Mammary epithelial cell (primary cell): ENCODE results near the gene ZSCAN21.

Experiments used
- EZH2 ChIP-seq: IDR thresholded peaks from 2 replicates; pipeline ENCODE4 v1.6.1; 2012; ENCODE audit warnings: low read length, inconsistent platforms, borderline replicate concordance
- TF ChIP-seq, protein P1 (sequence below), 2 donors: IDR thresholded peaks in 1 of 2; conservative IDR thresholded peaks in 1 of 2; 2 replicates each; pipeline ENCODE4 v1.5.1; 2011 to 2012; ENCODE audit warnings: inconsistent platforms in 2 of 2, low read length in 2 of 2, mild to moderate bottlenecking in 2 of 2, control low read depth in 1 of 2, low read depth in 1 of 2; ENCODE audit not compliant: insufficient read depth in 1 of 2; ENCODE audit errors: extremely low read depth in 1 of 2

DNA sequence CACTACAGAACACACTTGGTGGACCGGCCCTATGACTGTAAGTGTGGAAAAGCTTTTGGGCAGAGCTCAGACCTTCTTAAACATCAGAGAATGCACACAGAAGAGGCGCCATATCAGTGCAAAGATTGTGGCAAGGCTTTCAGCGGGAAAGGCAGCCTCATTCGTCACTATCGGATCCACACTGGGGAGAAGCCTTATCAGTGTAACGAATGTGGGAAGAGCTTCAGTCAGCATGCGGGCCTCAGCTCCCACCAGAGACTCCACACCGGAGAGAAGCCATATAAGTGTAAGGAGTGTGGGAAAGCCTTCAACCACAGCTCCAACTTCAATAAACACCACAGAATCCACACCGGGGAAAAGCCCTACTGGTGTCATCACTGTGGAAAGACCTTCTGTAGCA, 14.6 kb downstream of the ZSCAN21 start:
- TF ChIP-seq, protein P1, sequence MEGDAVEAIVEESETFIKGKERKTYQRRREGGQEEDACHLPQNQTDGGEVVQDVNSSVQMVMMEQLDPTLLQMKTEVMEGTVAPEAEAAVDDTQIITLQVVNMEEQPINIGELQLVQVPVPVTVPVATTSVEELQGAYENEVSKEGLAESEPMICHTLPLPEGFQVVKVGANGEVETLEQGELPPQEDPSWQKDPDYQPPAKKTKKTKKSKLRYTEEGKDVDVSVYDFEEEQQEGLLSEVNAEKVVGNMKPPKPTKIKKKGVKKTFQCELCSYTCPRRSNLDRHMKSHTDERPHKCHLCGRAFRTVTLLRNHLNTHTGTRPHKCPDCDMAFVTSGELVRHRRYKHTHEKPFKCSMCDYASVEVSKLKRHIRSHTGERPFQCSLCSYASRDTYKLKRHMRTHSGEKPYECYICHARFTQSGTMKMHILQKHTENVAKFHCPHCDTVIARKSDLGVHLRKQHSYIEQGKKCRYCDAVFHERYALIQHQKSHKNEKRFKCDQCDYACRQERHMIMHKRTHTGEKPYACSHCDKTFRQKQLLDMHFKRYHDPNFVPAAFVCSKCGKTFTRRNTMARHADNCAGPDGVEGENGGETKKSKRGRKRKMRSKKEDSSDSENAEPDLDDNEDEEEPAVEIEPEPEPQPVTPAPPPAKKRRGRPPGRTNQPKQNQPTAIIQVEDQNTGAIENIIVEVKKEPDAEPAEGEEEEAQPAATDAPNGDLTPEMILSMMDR (conservative IDR thresholded peaks at IDR 0.05 in 1 of 2, IDR thresholded peaks at IDR 0.05 in 1 of 2; ENCODE audit: extremely low read depth in 1 of 2, insufficient read depth in 1 of 2, low read depth in 1 of 2, low read length in 2 of 2), result no peak
- TF ChIP-seq EZH2, result no peak
